Cardiac fibroblast (primary cell): ENCODE measurements around the gene ESPNL.
A peak's percentile ranks its signal among the peaks of the same experiment; 100 is the strongest.

Experiments
- DNase-seq, 2 donors: peaks; one replicate each; pipeline versions ENCODE4 v3.0.0 to v3.0.0-alpha.2; 2010; ENCODE audit warnings: low read depth in 2 of 2
- H3K4me3 ChIP-seq, 2 donors: replicated peaks in 1 of 2; 1 replicate in 1 of 2; 2 replicates in 1 of 2; pipeline ENCODE4 v1.5.1; 2011; ENCODE audit warnings: low read depth in 2 of 2, low read length in 2 of 2, mild to moderate bottlenecking in 2 of 2, moderate library complexity in 1 of 2
- CTCF ChIP-seq: IDR thresholded peaks from one replicate; pipeline ENCODE4 v1.5.1; 2011; ENCODE audit warnings: low read depth, mild to moderate bottlenecking, low read length, inconsistent platforms

Gene ESPNL

GRCh38 chr2:238172439-238172838 lies 72.3 kb downstream of the ESPNL start:
- no peak overlapping the region for H3K4me3 ChIP-seq
- TF ChIP-seq CTCF, result no peak
- DNase-seq, result no peak

- no peak overlapping the region for H3K4me3 ChIP-seq
- no peak for DNase-seq
- TF ChIP-seq CTCF, result peak; percentile 9
Measured at GRCh38 chr2:238173692-238174091, 73.6 kb downstream of the ESPNL start.

- no peak overlapping the region for H3K4me3 ChIP-seq
- no peak for TF ChIP-seq CTCF
- DNase-seq, result no peak
Measured at GRCh38 chr2:238174291-238174690, 74.2 kb downstream of the ESPNL start.

GRCh38 chr2:238174701-238175100 lies 74.6 kb downstream of the ESPNL start:
- H3K4me3 ChIP-seq, result no peak overlapping the region
- DNase-seq, result no peak
- TF ChIP-seq CTCF, result no peak

- no peak for DNase-seq
- no peak overlapping the region for H3K4me3 ChIP-seq
- TF ChIP-seq CTCF, result no peak
Measured at GRCh38 chr2:238176613-238177012, 76.5 kb downstream of the ESPNL start.

- no peak for DNase-seq
- TF ChIP-seq CTCF, result no peak
- no peak overlapping the region for H3K4me3 ChIP-seq
Measured at GRCh38 chr2:238180554-238180953, 80.4 kb downstream of the ESPNL start.

- no peak for DNase-seq
- no peak for TF ChIP-seq CTCF
Measured at GRCh38 chr2:238182362-238182761, 82.2 kb downstream of the ESPNL start.

More at GRCh38 chr2:238182362-238182761, 82.2 kb downstream of the ESPNL start:
- no peak overlapping the region for H3K4me3 ChIP-seq
